Measurements from ENCODE around the gene CRIM1. TPM values are rescaled to one million over a fixed set of nuclear protein-coding genes. Genes with fewer than 3 reads are reported as not detected.

Gene CRIM1
- total and polyA plus RNA-seq, 2 experiments from 2014 or later: 10.5 to 36.4 TPM

- Mint-ChIP-seq H3K9me3 (no peaks in the 10 kb centered on the region), H3K27ac (no peak overlapping the region), H3K4me3 (no peak overlapping the region), H3K36me3 (ENCODE audit: low read depth) (peaks cover 16% of the 10 kb centered on the region), H3K4me1 (peaks cover 12% of the 10 kb centered on the region), H3K27me3 (ENCODE audit: insufficient read depth, low read depth, poor library complexity) (no peaks in the 10 kb centered on the region)
- no peak overlapping the region for H3K4me2 ChIP-seq
- peaks cover 11% of the 10 kb centered on the region; the same call in 1 of the 2 replicates for H3K4me1 ChIP-seq (ENCODE audit: insufficient read depth)
- no peak for ATAC-seq
- no peak for DNase-seq (ENCODE audit: low spot score)
- no peak overlapping the region for H2AFZ ChIP-seq
- no peaks in the 10 kb centered on the region for H4K20me1 ChIP-seq (replicated peaks; ENCODE audit: insufficient read depth)
- no peaks in the 10 kb centered on the region for H3K9me2 ChIP-seq (ENCODE audit: insufficient read depth)
- H3K27ac ChIP-seq (ENCODE audit: low read depth): no peak overlapping the region
- H3K79me2 ChIP-seq (replicated peaks; ENCODE audit: insufficient read depth): no peaks in the 10 kb centered on the region
- TF ChIP-seq NANOG (IDR thresholded peaks at IDR 0.05; ENCODE audit: borderline replicate concordance): no peak
- no peak for TF ChIP-seq STAT1 (IDR thresholded peaks at IDR 0.05; ENCODE audit: unreplicated experiment)
- TF ChIP-seq ETS1 (IDR thresholded peaks at IDR 0.05): no peak
- no peak for TF ChIP-seq JUNB (IDR thresholded peaks at IDR 0.05; ENCODE audit: unreplicated experiment)
- TF ChIP-seq ZNF331 (CRISPR knock-in tag; IDR thresholded peaks at IDR 0.05; ENCODE audit: low read depth): no peak
- TF ChIP-seq ZNF114 (CRISPR knock-in tag; IDR thresholded peaks at IDR 0.05): no peak
- no peak for TF ChIP-seq ZNF462 (CRISPR knock-in tag; IDR thresholded peaks at IDR 0.05)
- no peak for TF ChIP-seq REST (IDR thresholded peaks at IDR 0.05; ENCODE audit: unreplicated experiment)
- no peak for TF ChIP-seq CTCF (conservative IDR thresholded peaks at IDR 0.05; ENCODE audit: low read depth in 2 of 2)
- TF ChIP-seq EZH2 (IDR thresholded peaks at IDR 0.05; ENCODE audit: low read depth, unreplicated experiment): no peak
- no peak for TF ChIP-seq EZH2phosphoT487 (IDR thresholded peaks at IDR 0.05; ENCODE audit: unreplicated experiment)
- no peak for TF ChIP-seq CREB1 (CRISPR knock-in tag; IDR thresholded peaks at IDR 0.05; ENCODE audit: low read depth)
- no peak for TF ChIP-seq POLR2AphosphoS5 (IDR thresholded peaks at IDR 0.05; ENCODE audit: low read depth)
- no peaks in the 10 kb centered on the region for H3K27me3 ChIP-seq (ENCODE audit: insufficient read depth)
- no peak overlapping the region for H3K4me3 ChIP-seq
- no peaks in the 10 kb centered on the region; the same call in 1 of the 2 replicates for H3K36me3 ChIP-seq (ENCODE audit: insufficient read depth)
- 0 out of 2 replicates have a peak, but pooled peaks cover 4% of the 10 kb centered on the region for H3F3A ChIP-seq (replicated peaks; ENCODE audit: low read depth)
Observed at GRCh38 chr2:36555789-36556188, 200.2 kb downstream of the CRIM1 start.
